Measurements from ENCODE around the gene VPS72.

The VPS72 gene

DNA sequence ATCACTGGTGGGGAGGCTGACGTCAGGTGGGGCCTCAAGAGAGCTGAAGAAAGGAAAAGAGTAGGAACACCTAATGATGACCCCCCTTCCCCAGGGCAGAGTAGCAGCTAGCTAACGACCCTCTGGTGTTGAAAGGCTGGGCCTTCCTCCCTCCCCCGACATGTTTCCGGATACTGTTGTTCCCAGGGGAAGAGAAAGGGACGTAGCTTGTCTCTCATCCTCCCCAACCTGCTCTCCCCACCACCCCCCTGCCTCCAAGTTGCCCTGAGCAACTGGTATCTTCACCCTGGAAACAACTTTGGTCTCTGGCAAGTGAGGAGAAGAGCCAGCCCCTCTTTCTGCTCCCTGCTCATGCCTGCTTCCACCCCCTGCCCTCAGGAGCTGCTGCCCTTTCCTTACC is 46.0 kb downstream of the VPS72 start:
- no peak for FAIRE-seq

DNA sequence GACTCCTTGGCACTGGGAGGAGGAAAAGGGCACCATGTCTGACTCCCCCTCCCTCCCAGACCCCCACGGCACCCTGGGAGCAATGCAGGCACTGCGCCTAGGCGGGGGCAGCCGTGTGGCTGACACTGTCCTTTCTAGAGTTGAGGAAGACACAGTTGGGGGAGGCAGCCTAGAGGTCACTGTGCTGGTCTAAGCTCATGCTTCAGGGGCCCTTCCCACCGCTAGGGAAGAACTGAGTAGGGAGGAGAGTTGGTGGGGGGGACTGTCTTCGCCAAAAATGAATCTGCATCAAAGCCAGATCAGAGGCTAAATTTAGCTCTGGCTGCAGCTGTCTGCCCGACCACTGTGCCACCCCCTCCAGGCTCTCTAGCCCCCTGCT is 47.0 kb downstream of the VPS72 start:
- FAIRE-seq, result no peak

GRCh38 chr1:151142411-151143056 is 47.5 kb downstream of the VPS72 start:
- FAIRE-seq, result no peak

GRCh38 chr1:151137789-151138188 is 52.2 kb downstream of the VPS72 start:
- no peak for FAIRE-seq

DNA sequence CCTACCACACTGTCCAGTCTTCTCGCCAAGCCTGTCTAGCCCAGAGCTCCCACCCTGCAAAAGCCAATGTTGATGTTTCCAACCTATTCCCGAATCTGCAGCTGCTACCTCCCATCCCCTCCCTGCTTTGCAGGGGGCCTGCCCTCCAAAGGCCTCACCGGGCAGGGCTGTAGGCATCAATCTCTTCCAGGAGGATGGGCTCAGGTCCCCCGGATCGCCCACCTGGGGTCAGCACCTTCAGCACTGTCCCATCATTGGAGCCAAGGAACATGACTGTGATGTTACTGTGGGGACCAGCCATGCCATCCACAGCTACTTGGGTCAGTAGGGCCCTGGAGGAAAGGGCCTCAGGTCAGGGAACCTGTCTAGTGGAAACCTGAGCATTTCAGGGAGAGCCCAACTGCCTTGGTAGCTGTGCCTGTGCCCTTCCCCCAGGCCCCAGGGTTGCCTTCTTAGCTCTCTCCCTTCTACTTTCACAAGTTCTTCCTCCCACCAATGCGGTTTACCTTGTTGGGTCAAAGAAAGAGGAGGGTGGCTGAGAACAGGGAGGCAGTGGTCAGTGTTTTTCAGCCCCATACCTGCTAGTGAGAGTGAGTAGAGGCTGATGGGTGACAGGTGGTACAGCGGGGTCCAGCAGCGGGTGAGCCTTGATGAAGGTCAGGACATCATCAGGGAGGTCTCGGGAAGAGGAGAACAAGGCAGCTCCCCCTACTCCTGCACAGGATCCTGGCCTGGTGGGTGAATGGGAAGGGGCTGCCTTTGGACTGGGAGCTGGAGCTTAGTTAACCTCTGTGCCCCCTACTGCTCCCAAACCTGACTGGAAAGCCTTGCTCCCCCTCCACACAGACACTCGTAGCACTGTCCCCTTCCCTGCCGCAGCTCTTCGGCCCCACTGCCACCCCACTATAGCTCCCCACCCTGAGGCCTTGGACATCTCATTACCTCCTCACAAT is 54.3 kb downstream of the VPS72 start:
- no peak for FAIRE-seq

- FAIRE-seq, result no peak
These were observed 55.0 kb downstream of the VPS72 start for GRCh38 chr1:151134991-151135390.

DNA sequence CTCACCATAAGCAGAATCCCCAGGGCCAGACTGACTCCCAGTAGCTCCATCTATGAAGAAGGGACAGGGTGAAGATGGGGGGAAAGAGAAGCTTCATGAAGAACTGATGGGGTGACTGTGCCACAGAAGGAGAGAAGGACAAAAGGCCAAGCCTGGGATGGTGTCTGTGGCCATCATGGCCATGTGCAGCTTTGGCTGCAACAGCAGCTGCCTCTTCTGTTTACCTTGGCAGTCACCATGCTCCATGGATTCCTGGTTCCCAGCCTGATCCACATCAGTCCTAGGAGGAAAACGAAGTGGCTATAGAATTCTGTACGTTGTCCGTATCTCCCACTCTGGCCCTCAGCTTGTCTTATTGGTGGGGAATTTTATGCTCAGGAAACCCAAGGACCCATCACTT is 55.6 kb downstream of the VPS72 start:
- FAIRE-seq, result no peak

DNA sequence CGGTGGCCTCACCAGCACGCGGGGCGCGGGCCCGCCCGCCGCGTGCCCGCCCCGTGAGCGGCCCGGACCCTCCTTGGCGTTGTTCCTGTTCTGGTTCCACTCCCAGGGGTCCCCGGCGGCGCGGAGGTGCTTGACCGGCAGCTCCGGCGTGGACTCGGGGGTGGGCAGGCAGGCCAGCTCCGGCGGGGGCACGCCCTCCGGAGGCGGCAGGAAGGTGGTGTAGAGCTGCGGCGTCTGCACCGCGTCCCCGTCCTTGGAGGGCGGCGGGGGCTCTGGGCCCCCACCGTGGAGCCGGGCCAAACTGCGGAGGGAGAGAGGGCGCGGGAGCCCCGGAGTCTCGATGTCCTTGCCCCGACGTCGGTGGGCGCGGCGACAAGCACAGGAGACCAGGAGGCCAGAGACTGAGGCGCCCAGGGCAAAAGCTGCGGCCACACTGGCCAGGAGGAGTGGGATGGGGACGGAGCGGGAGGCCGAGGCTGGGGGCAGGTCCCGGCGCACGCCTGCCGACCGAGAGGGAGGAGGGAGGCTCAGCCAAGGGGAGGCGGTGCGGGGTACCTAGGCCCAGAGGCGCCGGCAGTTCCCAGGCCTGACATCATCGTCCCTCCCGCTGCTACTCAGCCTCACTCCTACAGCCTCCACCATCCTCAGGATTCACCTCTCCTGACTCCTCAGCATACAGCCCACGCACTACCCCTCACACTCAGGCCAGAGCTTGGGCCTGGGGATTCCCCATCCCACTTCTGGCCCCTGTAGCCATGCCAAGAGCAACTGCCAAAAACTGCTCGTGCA is 56.8 kb downstream of the VPS72 start:
- no peak for FAIRE-seq

GRCh38 chr1:151132335-151133017 is 57.5 kb downstream of the VPS72 start:
- FAIRE-seq, result no peak

DNA sequence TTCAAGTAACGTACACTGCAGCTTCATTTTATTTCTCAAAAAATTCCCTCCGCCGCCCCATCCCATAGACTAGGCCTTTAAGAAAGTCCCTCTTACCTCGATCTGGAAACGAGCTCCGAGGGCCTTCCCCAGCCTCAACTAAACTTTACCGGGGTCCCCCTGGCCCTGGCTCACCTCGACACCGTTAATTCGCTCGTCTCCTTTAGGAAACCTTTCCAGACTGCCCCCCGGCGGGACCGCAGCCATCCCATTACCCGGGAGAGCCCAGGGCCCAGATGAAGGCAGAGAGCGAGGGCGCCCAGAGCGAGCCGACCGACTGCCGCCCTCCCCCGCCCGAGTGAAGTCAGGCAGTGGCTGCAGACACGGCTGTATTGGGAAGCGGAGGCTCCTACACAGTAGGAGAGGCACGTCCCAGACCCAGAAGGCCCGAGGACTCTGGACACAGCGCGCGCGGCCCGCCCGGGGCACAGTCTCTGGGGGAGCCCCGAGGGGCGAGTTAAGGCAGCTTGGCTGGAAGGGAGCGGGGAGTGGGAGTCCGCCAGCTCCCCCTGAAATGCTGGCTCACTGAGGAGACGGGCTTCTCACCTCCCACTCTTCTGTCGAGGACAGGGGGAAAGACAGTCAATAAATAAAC is 58.2 kb downstream of the VPS72 start:
- FAIRE-seq, result no peak

- FAIRE-seq, result no peak
These were observed 58.9 kb downstream of the VPS72 start for GRCh38 chr1:151130987-151131586.

DNA sequence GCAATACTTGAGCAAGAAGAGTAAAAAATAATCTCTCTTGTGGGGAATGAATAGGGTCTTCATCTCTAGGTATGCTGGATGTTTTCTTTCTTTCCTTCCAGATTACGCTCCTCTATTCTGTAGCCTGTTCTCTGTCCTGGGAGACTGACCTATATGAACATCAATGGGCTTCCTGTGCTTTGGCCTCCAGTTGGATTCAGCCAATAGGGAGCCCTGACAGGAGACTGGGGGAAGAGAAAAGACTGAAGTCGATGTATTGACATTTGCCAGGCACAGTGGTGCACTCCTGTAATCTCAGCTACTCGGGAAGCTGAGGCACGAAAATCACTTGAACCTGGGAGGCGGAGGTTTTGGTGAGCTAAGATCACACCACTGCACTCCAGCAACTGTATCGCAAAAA is 61.2 kb downstream of the VPS72 start:
- FAIRE-seq, result no peak
